HG02973 (cell line): ENCODE results near the gene TAS1R1.
A peak's percentile ranks its signal among the peaks of the same experiment; 100 is the strongest.
"Not testable (repeated sequence)": the region's sequence is repeated elsewhere in the genome, so short reads cannot be mapped to it uniquely, and the experiment has no call there.

Source experiments
- ATAC-seq: cut with Tn5 transposase; IDR thresholded peaks from one replicate; pipeline ENCODE4 v1.9.1; 2021; ENCODE audit warnings: moderate library complexity; ENCODE audit not compliant: unreplicated experiment

The TAS1R1 gene

GRCh38 chr1:6588128-6588892 lies 33.2 kb downstream of the TAS1R1 start:
- no peak for ATAC-seq

GRCh38 chr1:6588893-6589520 lies 33.9 kb downstream of the TAS1R1 start:
- no peak for ATAC-seq

- no peak for ATAC-seq
Observed at GRCh38 chr1:6590046-6590445, 34.9 kb downstream of the TAS1R1 start.

GRCh38 chr1:6591222-6591621 lies 36.1 kb downstream of the TAS1R1 start:
- no peak for ATAC-seq

- ATAC-seq = no peak
Observed at GRCh38 chr1:6591644-6592043, 36.5 kb downstream of the TAS1R1 start.

- no peak for ATAC-seq
Observed at GRCh38 chr1:6592441-6592840, 37.3 kb downstream of the TAS1R1 start.

- ATAC-seq = no peak
Observed at GRCh38 chr1:6592865-6593593, 37.9 kb downstream of the TAS1R1 start.

- ATAC-seq = no peak
Observed at GRCh38 chr1:6593810-6594209, 38.7 kb downstream of the TAS1R1 start.

GRCh38 chr1:6594977-6595740 lies 40.1 kb downstream of the TAS1R1 start:
- no peak for ATAC-seq

- no peak for ATAC-seq
Observed at GRCh38 chr1:6596351-6596750, 41.2 kb downstream of the TAS1R1 start.

- ATAC-seq = no peak
Observed at GRCh38 chr1:6596886-6597776, 42.0 kb downstream of the TAS1R1 start.

GRCh38 chr1:6597777-6598131 lies 42.6 kb downstream of the TAS1R1 start:
- ATAC-seq = no peak

- no peak for ATAC-seq
Observed at GRCh38 chr1:6599141-6599975, 44.3 kb downstream of the TAS1R1 start.

GRCh38 chr1:6599991-6600390 lies 44.9 kb downstream of the TAS1R1 start:
- ATAC-seq = not testable (repeated sequence)

- ATAC-seq = no peak
Observed at GRCh38 chr1:6600410-6601048, 45.4 kb downstream of the TAS1R1 start.

GRCh38 chr1:6601049-6601922 lies 46.2 kb downstream of the TAS1R1 start:
- peak; percentile 26 for ATAC-seq

- peak; percentile 29 for ATAC-seq
Observed at GRCh38 chr1:6601923-6602668, 47.0 kb downstream of the TAS1R1 start.
